KMS-11 (cell line): ENCODE measurements around the gene POU6F2.

Source experiments
- H2AFZ ChIP-seq: fragments of 200-600 bp; sonication (generic); 2 replicates; pipeline ENCODE4 v1.6.1; 2016; ENCODE audit warnings: antibody characterized with exemption, mixed run types, low read depth
- H3K27ac ChIP-seq: fragments of 200-600 bp; sonication (generic); 2 replicates; pipeline ENCODE4 v1.6.1; 2016; ENCODE audit warnings: mild to moderate bottlenecking, mixed run types
- H3K27me3 ChIP-seq: fragments of 200-600 bp; sonication (generic); 2 replicates; pipeline ENCODE4 v1.6.1; 2017; ENCODE audit warnings: mild to moderate bottlenecking, low read depth, mixed run types, moderate library complexity; ENCODE audit not compliant: insufficient read depth
- H3K36me3 ChIP-seq: fragments of 200-600 bp; sonication (generic); 2 replicates; pipeline ENCODE4 v1.6.1; 2017; ENCODE audit warnings: mild to moderate bottlenecking, mixed run types; ENCODE audit not compliant: insufficient read depth
- H3K4me1 ChIP-seq: fragments of 200-600 bp; sonication (generic); 2 replicates; pipeline ENCODE4 v1.6.1; 2016; ENCODE audit warnings: mild to moderate bottlenecking, low read depth, mixed run types; ENCODE audit not compliant: poor library complexity, severe bottlenecking
- H3K4me2 ChIP-seq: fragments of 200-600 bp; sonication (generic); 2 replicates; pipeline ENCODE4 v1.7.0; 2016; ENCODE audit warnings: mild to moderate bottlenecking, mixed run types
- H3K4me3 ChIP-seq: fragments of 200-600 bp; sonication (generic); IDR thresholded peaks from 2 replicates; pipeline ENCODE4 v1.6.1; 2017; ENCODE audit warnings: low read depth, low read length, mixed read lengths; ENCODE audit not compliant: insufficient read depth
- H3K79me2 ChIP-seq: fragments of 200-600 bp; sonication (generic); 2 replicates; pipeline ENCODE4 v1.6.1; 2016; ENCODE audit warnings: low read depth, mixed run types; ENCODE audit not compliant: insufficient read depth
- H3K9ac ChIP-seq: fragments of 200-600 bp; sonication (generic); 2 replicates; pipeline ENCODE4 v1.6.1; 2016; ENCODE audit warnings: mild to moderate bottlenecking, mixed run types
- H4K20me1 ChIP-seq: fragments of 200-600 bp; sonication (generic); 2 replicates; pipeline ENCODE4 v1.6.1; 2016; ENCODE audit warnings: mild to moderate bottlenecking, mixed run types; ENCODE audit not compliant: insufficient read depth
- TF ChIP-seq, protein P1 (sequence below): fragments of 200-600 bp; sonication (generic); conservative IDR thresholded peaks from 2 replicates; pipeline ENCODE4 v1.6.1; 2017; ENCODE audit warnings: low read depth, mild to moderate bottlenecking, antibody characterized with exemption, low read length, moderate library complexity, mixed read lengths

POU6F2 gene

DNA sequence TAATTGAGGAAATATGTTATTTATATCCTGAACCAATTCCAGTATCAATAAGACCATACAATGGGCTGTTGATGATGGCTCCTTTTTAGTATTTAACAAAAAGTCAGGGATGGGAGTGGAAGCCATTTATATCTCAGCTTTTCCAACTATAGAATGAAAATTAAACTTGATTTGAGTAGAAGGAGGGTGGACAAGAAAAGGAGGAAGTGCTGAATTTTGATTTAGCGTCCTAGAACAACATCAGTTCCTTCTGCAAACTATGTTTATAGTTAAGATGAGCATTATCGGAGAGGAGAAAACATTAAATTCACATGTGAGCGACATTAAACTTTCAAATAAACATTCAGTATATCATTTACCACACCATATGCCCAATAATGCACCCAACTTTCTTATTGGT, 439.2 kb downstream of the POU6F2 start:
- Histone ChIP-seq H3K4me2 (no peak overlapping the region), H4K20me1 (no peaks in the 10 kb centered on the region), H3K27ac (no peak overlapping the region), H3K79me2 (no peaks in the 10 kb centered on the region), H2AFZ (no peak overlapping the region), H3K36me3 (no peaks in the 10 kb centered on the region), H3K27me3 (no peaks in the 10 kb centered on the region), H3K4me1 (peaks cover 4% of the 10 kb centered on the region), H3K4me3 (no peak overlapping the region), H3K9ac (no peak overlapping the region)
- TF ChIP-seq, protein P1, sequence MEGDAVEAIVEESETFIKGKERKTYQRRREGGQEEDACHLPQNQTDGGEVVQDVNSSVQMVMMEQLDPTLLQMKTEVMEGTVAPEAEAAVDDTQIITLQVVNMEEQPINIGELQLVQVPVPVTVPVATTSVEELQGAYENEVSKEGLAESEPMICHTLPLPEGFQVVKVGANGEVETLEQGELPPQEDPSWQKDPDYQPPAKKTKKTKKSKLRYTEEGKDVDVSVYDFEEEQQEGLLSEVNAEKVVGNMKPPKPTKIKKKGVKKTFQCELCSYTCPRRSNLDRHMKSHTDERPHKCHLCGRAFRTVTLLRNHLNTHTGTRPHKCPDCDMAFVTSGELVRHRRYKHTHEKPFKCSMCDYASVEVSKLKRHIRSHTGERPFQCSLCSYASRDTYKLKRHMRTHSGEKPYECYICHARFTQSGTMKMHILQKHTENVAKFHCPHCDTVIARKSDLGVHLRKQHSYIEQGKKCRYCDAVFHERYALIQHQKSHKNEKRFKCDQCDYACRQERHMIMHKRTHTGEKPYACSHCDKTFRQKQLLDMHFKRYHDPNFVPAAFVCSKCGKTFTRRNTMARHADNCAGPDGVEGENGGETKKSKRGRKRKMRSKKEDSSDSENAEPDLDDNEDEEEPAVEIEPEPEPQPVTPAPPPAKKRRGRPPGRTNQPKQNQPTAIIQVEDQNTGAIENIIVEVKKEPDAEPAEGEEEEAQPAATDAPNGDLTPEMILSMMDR = no peak

DNA sequence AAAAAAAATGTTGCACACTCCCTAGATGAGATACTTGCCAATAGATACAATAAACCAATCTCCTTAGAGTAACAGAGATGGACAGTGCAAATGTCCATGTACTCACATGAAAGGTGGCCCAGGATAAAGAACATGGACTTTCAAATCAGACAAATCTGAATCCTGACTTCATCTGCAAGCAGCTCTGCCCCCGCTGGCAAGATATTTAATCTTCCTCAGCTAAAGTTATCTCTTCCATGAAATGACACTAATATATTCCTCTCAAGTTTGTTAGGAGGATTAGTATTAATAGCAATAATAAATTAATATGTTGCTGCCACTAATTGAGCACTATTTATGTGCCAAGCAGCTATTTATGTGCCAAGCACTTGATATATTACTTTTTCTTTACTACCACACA, 439.9 kb downstream of the POU6F2 start:
- Histone ChIP-seq H3K4me3 (no peak overlapping the region), H3K27ac (no peak overlapping the region), H3K9ac (no peak overlapping the region), H4K20me1 (no peaks in the 10 kb centered on the region), H3K4me1 (peaks cover 4% of the 10 kb centered on the region), H3K4me2 (no peak overlapping the region), H2AFZ (no peak overlapping the region), H3K36me3 (no peaks in the 10 kb centered on the region), H3K79me2 (no peaks in the 10 kb centered on the region), H3K27me3 (no peaks in the 10 kb centered on the region)
- TF ChIP-seq, protein P1 = peak; percentile 30; the same call in 1 of the 2 replicates

DNA sequence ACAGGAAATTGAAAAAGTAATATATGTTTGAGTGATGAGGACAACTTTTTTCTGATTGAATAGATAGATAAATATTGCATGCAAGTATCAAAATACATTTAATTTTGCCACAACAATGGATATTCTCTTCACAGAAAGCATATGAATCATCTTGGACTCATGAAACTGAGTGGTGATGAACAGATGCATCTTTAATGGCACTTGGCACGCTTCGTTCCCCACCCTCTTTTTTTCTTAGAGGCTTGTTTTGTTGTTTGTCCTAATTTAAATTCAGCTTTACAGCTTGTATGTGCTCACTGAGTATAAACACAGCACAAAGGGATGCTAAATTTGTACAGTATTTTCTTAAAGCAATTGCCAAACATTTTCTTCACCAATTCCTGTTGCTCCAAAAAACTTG, 443.5 kb downstream of the POU6F2 start:
- H3K4me3 ChIP-seq = no peak overlapping the region
- H3K36me3 ChIP-seq = no peaks in the 10 kb centered on the region

DNA sequence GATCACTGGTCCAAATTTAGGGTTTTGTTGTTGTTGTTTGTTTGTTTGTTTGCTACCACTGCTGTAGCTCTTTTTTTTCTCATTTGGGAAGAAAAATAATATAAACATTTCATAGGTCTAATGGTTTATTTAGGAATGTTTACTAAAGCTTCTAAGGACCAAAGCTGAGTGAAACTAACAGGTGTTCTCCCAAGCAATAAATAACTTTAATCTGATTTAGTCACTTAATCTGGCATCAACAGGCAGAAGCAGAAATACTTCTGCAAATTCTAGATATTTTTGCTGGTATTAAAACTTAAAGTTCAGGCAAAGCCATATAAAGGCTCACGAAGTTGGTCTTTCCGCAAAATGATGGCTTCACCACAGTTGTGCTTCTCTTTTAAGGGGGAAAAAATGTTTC, 444.0 kb downstream of the POU6F2 start:
- TF ChIP-seq, protein P1 = no peak
- no peak overlapping the region for H2AFZ ChIP-seq
- H3K27me3 ChIP-seq = no peaks in the 10 kb centered on the region
- H3K4me3 ChIP-seq = no peak overlapping the region
- H3K27ac ChIP-seq = no peak overlapping the region
- H3K79me2 ChIP-seq = no peaks in the 10 kb centered on the region
- no peak overlapping the region for H3K4me2 ChIP-seq
- no peak overlapping the region for H3K9ac ChIP-seq
- H3K36me3 ChIP-seq = no peaks in the 10 kb centered on the region
- H3K4me1 ChIP-seq = peaks cover 4% of the 10 kb centered on the region
- no peaks in the 10 kb centered on the region for H4K20me1 ChIP-seq

More for the DNA sequence above, 443.5 kb downstream of the POU6F2 start:
- Histone ChIP-seq H3K4me1 (peaks cover 4% of the 10 kb centered on the region), H3K27ac (no peak overlapping the region), H4K20me1 (no peaks in the 10 kb centered on the region), H3K27me3 (no peaks in the 10 kb centered on the region), H3K79me2 (no peaks in the 10 kb centered on the region), H2AFZ (no peak overlapping the region), H3K9ac (no peak overlapping the region), H3K4me2 (no peak overlapping the region)
- TF ChIP-seq, protein P1 = no peak

DNA sequence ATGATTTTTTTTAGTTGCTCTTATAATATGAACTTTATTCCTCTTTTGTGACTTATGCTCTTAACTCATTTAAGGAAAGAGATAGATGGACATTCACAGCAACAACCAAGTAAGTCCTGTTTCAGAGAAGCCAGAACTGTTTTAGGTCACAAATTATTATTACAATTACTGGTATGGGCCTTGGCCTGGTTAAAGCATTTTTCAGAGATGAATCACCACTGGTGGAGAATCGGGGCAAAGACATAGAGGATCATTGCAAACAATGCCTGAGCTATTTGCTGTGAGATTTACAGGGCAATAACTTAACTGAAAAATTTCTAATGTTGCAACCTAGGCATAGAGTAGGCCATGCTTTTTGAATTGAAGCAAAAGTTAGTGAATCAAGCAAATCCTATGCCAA, 450.5 kb downstream of the POU6F2 start:
- H3K4me1 ChIP-seq = no peaks in the 10 kb centered on the region
- no peak overlapping the region for H3K9ac ChIP-seq
- H3K36me3 ChIP-seq = no peaks in the 10 kb centered on the region
- H2AFZ ChIP-seq = no peak overlapping the region
- no peak overlapping the region for H3K4me3 ChIP-seq
- H3K27me3 ChIP-seq = no peaks in the 10 kb centered on the region
- H3K27ac ChIP-seq = no peak overlapping the region
- H3K4me2 ChIP-seq = no peak overlapping the region
- no peaks in the 10 kb centered on the region for H4K20me1 ChIP-seq
- TF ChIP-seq, protein P1 = no peak
- no peaks in the 10 kb centered on the region for H3K79me2 ChIP-seq
